ENCODE measurements around the gene TLK2.

GRCh38 chr17:62573480-62574117, 95.0 kb downstream of the TLK2 start:
- TF ChIP-seq CTCF (IDR thresholded peaks at IDR 0.05; ENCODE audit: borderline replicate concordance, extremely low read depth, low read length, poor library complexity, severe bottlenecking) (no peak), EZH2 (IDR thresholded peaks at IDR 0.05; ENCODE audit: borderline replicate concordance, low read depth, low read length, severe bottlenecking) (no peak)
